GM12891 (cell line): ENCODE measurements around the gene TM9SF2.

Experiments used
- DNase-seq: peaks from one replicate; pipeline ENCODE4 v3.0.0; 2011; ENCODE audit warnings: low spot score; ENCODE audit not compliant: insufficient read length
- FAIRE-seq: peaks from 2 replicates; lab custom pipeline; 2011; peaks lifted over from hg19 to GRCh38; lab: Jason Lieb, UNC
- PAX5 ChIP-seq: IDR thresholded peaks from 2 replicates; pipeline ENCODE4 v1.6.1; 2011; ENCODE audit warnings: low read length, moderate library complexity, mild to moderate bottlenecking; ENCODE audit not compliant: insufficient read depth, severe bottlenecking
- POLR2A ChIP-seq: IDR thresholded peaks from 2 replicates; pipeline ENCODE4 v1.6.1; 2011; ENCODE audit warnings: low read depth, low read length, control low read depth
- POLR2AphosphoS5 ChIP-seq: IDR thresholded peaks from 2 replicates; pipeline ENCODE4 v1.6.1; 2011; ENCODE audit warnings: low read depth, low read length, control low read depth
- POU2F2 ChIP-seq: IDR thresholded peaks from 2 replicates; pipeline ENCODE4 v1.6.1; 2011; ENCODE audit warnings: low read depth, mild to moderate bottlenecking, control low read depth, low read length, moderate library complexity
- SPI1 ChIP-seq: IDR thresholded peaks from 2 replicates; pipeline ENCODE4 v1.6.1; 2011; ENCODE audit warnings: low read depth, low read length, control low read depth
- TAF1 ChIP-seq: IDR thresholded peaks from 2 replicates; pipeline ENCODE4 v1.6.1; 2011; ENCODE audit warnings: low read depth, low read length, control low read depth

The TM9SF2 gene

GRCh38 chr13:99589575-99589974, 88.3 kb downstream of the TM9SF2 start:
- TF ChIP-seq POLR2AphosphoS5 (no peak), SPI1 (no peak), TAF1 (no peak), POLR2A (no peak), PAX5 (no peak), POU2F2 (no peak)
- DNase-seq (no peak), FAIRE-seq (no peak)

GRCh38 chr13:99590519-99591011, 89.3 kb downstream of the TM9SF2 start:
- DNase-seq (no peak), FAIRE-seq (no peak)
- no peak for TF ChIP-seq TAF1
- TF ChIP-seq SPI1: peak; percentile 70

DNA sequence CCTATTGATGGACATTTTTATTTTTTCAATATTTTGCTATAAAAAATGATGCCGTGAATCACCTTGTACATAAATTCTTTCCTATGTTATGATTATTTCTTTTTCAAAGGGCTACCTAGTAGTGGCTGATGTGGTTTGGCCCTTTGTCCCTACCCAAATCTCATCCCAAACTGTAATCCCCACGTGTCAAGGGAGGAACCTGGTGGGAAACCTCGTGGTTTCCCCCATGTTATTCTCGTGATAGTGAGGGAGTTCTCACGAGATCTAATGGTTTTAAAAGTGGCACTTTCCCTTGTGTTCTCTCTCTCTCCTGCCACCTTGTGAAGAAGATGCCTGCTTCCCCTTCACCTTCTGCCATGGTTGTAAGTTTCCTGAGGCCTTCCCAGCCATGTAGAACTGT, 94.9 kb downstream of the TM9SF2 start:
- FAIRE-seq (no peak), DNase-seq (no peak)
- TF ChIP-seq POLR2AphosphoS5 (no peak), SPI1 (no peak), POLR2A (no peak), PAX5 (no peak), POU2F2 (no peak), TAF1 (no peak)

DNA sequence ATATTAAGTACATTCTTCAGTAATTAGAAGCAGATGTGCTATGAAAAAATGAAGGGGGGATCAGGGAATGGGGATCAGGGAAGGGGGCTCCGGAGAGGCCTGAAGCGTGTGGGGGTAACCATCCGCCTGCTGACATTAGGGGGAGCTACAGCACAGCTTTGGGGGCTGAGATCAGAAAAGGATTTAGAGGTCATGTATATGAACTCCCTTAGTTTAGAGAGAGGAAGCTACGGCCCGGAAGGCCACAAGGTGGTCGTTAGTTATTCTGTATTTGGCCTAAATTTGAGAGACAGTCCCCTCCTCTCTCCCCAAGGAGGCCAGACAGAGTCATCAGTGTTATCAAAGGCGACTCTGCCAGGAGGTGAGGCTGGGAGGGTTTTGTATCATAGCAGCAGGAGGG, 99.0 kb downstream of the TM9SF2 start:
- DNase-seq (no peak), FAIRE-seq (peak; percentile 16)
- TF ChIP-seq POU2F2 (no peak), SPI1 (no peak)

DNA sequence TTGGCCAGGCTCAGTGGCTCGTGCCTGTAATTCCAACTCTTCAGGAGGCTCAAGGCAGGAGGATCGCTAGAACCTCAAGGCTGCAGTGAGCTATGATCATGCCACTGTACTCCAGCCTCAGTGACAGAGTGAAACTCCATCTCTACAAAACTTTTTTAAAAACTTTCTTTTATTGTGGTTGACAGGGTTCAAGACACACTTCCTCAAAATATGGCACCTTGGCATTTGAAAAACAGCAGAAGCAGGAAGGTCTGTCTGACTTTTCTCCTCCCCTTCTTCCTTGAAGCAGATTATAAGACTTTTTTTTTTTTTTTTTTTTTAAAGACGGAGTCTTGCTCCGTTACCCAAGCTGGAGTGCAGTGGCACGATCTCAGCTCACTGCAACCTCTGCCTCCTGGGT, 100.3 kb downstream of the TM9SF2 start:
- TF ChIP-seq SPI1 (peak; percentile 75), PAX5 (no peak)
- DNase-seq (no peak), FAIRE-seq (no peak)

DNA sequence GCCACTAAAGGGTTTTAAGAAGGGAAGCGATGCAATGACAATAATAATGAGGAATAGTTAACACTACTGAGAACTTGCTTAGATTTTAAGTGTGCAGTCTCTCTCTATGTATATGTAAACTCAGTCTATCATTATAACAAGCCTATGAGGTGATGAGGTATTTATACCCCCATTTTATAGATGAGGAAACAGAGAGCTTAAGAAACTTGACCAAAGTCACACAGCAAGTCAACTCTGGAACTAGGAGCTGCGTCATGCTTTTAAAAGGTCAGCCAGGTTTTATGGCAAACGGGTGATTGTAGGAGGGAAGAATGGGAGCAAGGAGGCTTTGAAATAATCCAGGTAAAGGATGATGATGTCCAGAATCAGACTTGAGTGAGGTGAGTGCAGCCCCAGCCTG, 103.4 kb downstream of the TM9SF2 start:
- TF ChIP-seq TAF1 (no peak), POU2F2 (no peak), PAX5 (no peak), POLR2A (no peak), SPI1 (no peak), POLR2AphosphoS5 (no peak)
- no peak for DNase-seq
- FAIRE-seq: no peak

DNA sequence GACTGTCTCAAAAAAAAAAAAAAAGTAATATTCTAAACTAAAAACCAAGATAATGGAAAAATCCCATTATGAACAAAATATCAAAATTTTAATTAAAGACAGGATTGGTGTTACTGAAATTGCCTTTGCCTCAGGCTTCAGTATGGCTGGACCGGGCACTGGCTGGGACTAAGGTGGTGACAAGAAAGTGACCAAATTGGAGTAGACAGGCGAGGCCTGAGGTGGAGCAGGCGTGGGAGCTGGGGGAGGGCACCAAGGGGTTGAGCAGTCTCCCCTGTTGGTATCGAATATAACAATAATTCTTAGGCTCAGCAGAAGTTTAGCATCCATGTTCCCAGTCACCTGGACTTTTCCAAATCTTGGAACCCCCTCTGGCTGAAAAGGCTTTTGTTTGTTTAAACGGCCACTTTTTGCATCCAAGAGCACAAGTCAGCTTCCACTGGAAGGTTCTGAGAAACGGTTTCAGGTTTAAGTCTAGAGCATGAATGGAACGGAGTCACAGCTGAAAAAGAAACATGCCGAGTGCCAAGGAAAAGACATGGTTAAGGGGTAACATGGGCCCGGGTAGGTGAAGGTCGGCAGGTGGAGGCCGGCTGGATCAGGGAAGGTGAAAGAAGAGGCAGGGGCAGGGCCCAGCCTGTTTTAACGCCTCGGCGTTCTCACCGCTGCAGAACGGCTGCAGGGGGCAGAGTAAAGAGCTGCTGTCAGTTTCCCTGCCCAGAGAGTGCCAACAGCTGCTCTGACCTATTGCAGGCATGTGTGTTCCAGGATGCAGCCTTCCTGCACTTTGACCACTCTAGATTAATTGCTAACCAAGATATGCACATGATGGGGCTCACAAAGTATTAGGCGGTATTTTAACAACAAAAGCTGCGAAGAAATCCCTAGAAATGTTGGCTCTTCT, 104.4 kb downstream of the TM9SF2 start:
- no peak for FAIRE-seq
- peak; percentile 35 for DNase-seq
- TF ChIP-seq POLR2AphosphoS5 (no peak), POU2F2 (no peak), SPI1 (no peak), TAF1 (no peak), POLR2A (no peak), PAX5 (no peak)

GRCh38 chr13:99606324-99607066, 105.2 kb downstream of the TM9SF2 start, which contains the start of gene CLYBL:
CLYBL (plus strand) TSS chr13:99606690.
- TF ChIP-seq TAF1 (peak; percentile 74), PAX5 (no peak), POLR2A (peak; percentile 81), SPI1 (no peak), POLR2AphosphoS5 (peak; percentile 56; the same call in 1 of the 2 replicates)
- DNase-seq (peak; percentile 78), FAIRE-seq (peak; percentile 97)

DNA sequence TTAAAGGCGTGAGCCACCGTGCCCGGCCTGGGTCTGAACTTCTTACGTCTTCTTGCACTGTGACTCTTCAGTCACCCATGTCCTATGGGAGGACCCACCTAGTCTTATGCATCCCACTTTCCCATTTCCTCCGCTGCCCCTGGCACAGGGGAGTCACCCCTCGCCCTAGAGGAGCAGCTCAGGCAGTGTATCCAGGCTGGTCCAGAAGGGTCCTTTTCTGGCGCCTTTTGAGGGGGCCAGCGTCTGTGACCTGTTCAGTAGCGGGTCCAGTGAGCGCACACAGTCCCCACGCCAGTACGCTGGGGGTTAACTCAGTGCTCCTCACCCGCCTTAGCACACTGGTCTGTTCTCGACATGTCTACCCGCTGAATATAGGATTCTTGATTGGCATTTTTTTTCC, 107.1 kb downstream of the TM9SF2 start:
- DNase-seq (no peak), FAIRE-seq (no peak)
- TF ChIP-seq TAF1: no peak
- no peak for TF ChIP-seq POLR2AphosphoS5
- TF ChIP-seq POLR2A: no peak
- TF ChIP-seq SPI1: no peak
- TF ChIP-seq POU2F2: no peak
- no peak for TF ChIP-seq PAX5

- no peak for DNase-seq
- FAIRE-seq: no peak
- no peak for TF ChIP-seq PAX5
- no peak for TF ChIP-seq TAF1
- TF ChIP-seq SPI1: no peak
- no peak for TF ChIP-seq POLR2AphosphoS5
- TF ChIP-seq POU2F2: no peak
- no peak for TF ChIP-seq POLR2A
Observed at GRCh38 chr13:99610702-99611289, 109.5 kb downstream of the TM9SF2 start.
